K562 (cell line): ENCODE data around the gene PMM1. TPM values are rescaled to one million over a fixed set of nuclear protein-coding genes. Genes with fewer than 3 reads are reported as not detected.

Source experiments
- STAG1 ChIP-seq: sonication (generic); formaldehyde crosslinking; IDR thresholded peaks from 2 replicates; pipeline ENCODE4 v1.5.0; 2020; ENCODE audit warnings: missing genetic modification reagents, borderline replicate concordance
- ZNF12 ChIP-seq: sonication (generic); formaldehyde crosslinking; IDR thresholded peaks from 2 replicates; pipeline ENCODE4 v1.4.0; 2020; ENCODE audit warnings: mild to moderate bottlenecking, missing genetic modification reagents
- ZNF165 ChIP-seq: fragments of 250-450 bp; sonication (Bioruptor Pico); IDR thresholded peaks from 2 replicates; pipeline ENCODE4 v1.4.0; 2020; ENCODE audit warnings: borderline replicate concordance
- ZNF277 ChIP-seq: fragments of 250-450 bp; sonication (Bioruptor Pico); IDR thresholded peaks from 2 replicates; pipeline ENCODE4 v1.8.0; 2022; ENCODE audit warnings: inconsistent platforms, mild to moderate bottlenecking, moderate library complexity, borderline replicate concordance
- ZNF384 ChIP-seq: IDR thresholded peaks from 2 replicates; pipeline ENCODE4 v1.6.1; 2012; ENCODE audit warnings: low read depth, low read length, improper control_type of control experiment
- ZNF707 ChIP-seq: fragments of 250-450 bp; sonication (Bioruptor Pico); conservative IDR thresholded peaks from 2 replicates; pipeline ENCODE4 v1.8.0; 2022; ENCODE audit warnings: inconsistent platforms, mild to moderate bottlenecking, moderate library complexity
- ZNF75A ChIP-seq: fragments of 450-650 bp; formaldehyde crosslinking; IDR thresholded peaks from 2 replicates; pipeline ENCODE4 v1.4.0; 2020; ENCODE audit warnings: mild to moderate bottlenecking
- polyA plus RNA-seq, 8 experiments: library from polyadenylated mRNA; depleted of rRNA in 4 of 8; stranded (reverse) in 5 of 8; unstranded in 3 of 8; fragments of >200 nt; fragmentation: Nextera tagmentation in 2 of 8; fragmentation: Illumina TruSeq in 1 of 8; extraction: Ambion mirVana in 2 of 8; extraction: Trizol in 1 of 8; gene quantifications; 2 replicates each; pipeline versions ENCODE4 v1.2.1 to v1.2.3, GENCODE V29; 2011 to 2014; ENCODE audit warnings: inconsistent platforms in 1 of 8, missing spikeins in 1 of 8
- total RNA-seq, 7 experiments: library from RNA; depleted of rRNA in 6 of 7; stranded (reverse); fragments of >200 nt in 6 of 7; fragmentation: Illumina TruSeq in 2 of 7; extraction: Trizol in 2 of 7; gene quantifications; 2 replicates each; pipeline versions ENCODE4 v1.2.1 to v1.2.3, GENCODE V29; 2011 to 2021; ENCODE audit warnings: low replicate concordance in 1 of 7
- TF ChIP-seq, protein P1 (sequence below): sonication (generic); formaldehyde crosslinking; IDR thresholded peaks from 2 replicates; pipeline ENCODE4 v1.8.0; 2022; ENCODE audit warnings: mild to moderate bottlenecking, missing genetic modification reagents, borderline replicate concordance
- TF ChIP-seq, protein P2 (sequence below), 2 experiments: IDR thresholded peaks; 2 replicates each; pipeline ENCODE4 v1.6.1; 2012; ENCODE audit warnings: improper control_type of control experiment in 2 of 2, low read depth in 2 of 2, low read length in 2 of 2, borderline replicate concordance in 1 of 2
- TF ChIP-seq, protein P3 (sequence below): sonication (generic); formaldehyde crosslinking; IDR thresholded peaks from 2 replicates; pipeline ENCODE4 v1.8.0; 2022; ENCODE audit warnings: mild to moderate bottlenecking, missing genetic modification reagents
- TF ChIP-seq, protein P4 (sequence below): sonication (generic); formaldehyde crosslinking; IDR thresholded peaks from 2 replicates; pipeline ENCODE4 v1.8.0; 2023; ENCODE audit warnings: mild to moderate bottlenecking, missing genetic modification reagents

PMM1 gene
- total and polyA plus RNA-seq, 9 of the 15 experiments (the other 6 are each of a cell fraction or from before 2014, with no cell fraction given), result 10.2 to 31.7 (median 20.3) TPM

- TF ChIP-seq, protein P1, sequence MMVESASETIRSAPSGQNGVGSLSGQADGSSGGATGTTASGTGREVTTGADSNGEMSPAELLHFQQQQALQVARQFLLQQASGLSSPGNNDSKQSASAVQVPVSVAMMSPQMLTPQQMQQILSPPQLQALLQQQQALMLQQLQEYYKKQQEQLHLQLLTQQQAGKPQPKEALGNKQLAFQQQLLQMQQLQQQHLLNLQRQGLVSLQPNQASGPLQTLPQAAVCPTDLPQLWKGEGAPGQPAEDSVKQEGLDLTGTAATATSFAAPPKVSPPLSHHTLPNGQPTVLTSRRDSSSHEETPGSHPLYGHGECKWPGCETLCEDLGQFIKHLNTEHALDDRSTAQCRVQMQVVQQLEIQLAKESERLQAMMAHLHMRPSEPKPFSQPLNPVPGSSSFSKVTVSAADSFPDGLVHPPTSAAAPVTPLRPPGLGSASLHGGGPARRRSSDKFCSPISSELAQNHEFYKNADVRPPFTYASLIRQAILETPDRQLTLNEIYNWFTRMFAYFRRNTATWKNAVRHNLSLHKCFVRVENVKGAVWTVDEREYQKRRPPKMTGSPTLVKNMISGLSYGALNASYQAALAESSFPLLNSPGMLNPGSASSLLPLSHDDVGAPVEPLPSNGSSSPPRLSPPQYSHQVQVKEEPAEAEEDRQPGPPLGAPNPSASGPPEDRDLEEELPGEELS (CRISPR knock-in tag), result 0 out of 2 replicates have a peak, but pooled peaks have one; percentile 40
- TF ChIP-seq ZNF384 (no peak), ZNF165 (no peak), ZNF12 (CRISPR knock-in tag) (no peak), ZNF75A (CRISPR knock-in tag) (no peak), ZNF707 (CRISPR knock-in tag) (no peak), ZNF277 (CRISPR knock-in tag) (no peak), STAG1 (no peak)
- TF ChIP-seq, protein P2, sequence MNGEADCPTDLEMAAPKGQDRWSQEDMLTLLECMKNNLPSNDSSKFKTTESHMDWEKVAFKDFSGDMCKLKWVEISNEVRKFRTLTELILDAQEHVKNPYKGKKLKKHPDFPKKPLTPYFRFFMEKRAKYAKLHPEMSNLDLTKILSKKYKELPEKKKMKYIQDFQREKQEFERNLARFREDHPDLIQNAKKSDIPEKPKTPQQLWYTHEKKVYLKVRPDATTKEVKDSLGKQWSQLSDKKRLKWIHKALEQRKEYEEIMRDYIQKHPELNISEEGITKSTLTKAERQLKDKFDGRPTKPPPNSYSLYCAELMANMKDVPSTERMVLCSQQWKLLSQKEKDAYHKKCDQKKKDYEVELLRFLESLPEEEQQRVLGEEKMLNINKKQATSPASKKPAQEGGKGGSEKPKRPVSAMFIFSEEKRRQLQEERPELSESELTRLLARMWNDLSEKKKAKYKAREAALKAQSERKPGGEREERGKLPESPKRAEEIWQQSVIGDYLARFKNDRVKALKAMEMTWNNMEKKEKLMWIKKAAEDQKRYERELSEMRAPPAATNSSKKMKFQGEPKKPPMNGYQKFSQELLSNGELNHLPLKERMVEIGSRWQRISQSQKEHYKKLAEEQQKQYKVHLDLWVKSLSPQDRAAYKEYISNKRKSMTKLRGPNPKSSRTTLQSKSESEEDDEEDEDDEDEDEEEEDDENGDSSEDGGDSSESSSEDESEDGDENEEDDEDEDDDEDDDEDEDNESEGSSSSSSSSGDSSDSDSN (IDR thresholded peaks at IDR 0.05; ENCODE audit: borderline replicate concordance in 1 of 2, low read depth in 2 of 2, low read length in 2 of 2), result 0 out of 4 replicates have a peak, but pooled peaks of 1 of the 2 experiments have one; percentile 26
- TF ChIP-seq, protein P3, sequence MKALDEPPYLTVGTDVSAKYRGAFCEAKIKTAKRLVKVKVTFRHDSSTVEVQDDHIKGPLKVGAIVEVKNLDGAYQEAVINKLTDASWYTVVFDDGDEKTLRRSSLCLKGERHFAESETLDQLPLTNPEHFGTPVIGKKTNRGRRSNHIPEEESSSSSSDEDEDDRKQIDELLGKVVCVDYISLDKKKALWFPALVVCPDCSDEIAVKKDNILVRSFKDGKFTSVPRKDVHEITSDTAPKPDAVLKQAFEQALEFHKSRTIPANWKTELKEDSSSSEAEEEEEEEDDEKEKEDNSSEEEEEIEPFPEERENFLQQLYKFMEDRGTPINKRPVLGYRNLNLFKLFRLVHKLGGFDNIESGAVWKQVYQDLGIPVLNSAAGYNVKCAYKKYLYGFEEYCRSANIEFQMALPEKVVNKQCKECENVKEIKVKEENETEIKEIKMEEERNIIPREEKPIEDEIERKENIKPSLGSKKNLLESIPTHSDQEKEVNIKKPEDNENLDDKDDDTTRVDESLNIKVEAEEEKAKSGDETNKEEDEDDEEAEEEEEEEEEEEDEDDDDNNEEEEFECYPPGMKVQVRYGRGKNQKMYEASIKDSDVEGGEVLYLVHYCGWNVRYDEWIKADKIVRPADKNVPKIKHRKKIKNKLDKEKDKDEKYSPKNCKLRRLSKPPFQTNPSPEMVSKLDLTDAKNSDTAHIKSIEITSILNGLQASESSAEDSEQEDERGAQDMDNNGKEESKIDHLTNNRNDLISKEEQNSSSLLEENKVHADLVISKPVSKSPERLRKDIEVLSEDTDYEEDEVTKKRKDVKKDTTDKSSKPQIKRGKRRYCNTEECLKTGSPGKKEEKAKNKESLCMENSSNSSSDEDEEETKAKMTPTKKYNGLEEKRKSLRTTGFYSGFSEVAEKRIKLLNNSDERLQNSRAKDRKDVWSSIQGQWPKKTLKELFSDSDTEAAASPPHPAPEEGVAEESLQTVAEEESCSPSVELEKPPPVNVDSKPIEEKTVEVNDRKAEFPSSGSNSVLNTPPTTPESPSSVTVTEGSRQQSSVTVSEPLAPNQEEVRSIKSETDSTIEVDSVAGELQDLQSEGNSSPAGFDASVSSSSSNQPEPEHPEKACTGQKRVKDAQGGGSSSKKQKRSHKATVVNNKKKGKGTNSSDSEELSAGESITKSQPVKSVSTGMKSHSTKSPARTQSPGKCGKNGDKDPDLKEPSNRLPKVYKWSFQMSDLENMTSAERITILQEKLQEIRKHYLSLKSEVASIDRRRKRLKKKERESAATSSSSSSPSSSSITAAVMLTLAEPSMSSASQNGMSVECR (CRISPR knock-in tag), result no peak
- TF ChIP-seq, protein P4, sequence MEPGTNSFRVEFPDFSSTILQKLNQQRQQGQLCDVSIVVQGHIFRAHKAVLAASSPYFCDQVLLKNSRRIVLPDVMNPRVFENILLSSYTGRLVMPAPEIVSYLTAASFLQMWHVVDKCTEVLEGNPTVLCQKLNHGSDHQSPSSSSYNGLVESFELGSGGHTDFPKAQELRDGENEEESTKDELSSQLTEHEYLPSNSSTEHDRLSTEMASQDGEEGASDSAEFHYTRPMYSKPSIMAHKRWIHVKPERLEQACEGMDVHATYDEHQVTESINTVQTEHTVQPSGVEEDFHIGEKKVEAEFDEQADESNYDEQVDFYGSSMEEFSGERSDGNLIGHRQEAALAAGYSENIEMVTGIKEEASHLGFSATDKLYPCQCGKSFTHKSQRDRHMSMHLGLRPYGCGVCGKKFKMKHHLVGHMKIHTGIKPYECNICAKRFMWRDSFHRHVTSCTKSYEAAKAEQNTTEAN (CRISPR knock-in tag), result no peak
Measured at GRCh38 chr22:41620589-41621098, 31.0 kb upstream of the PMM1 start, which contains the start of gene DESI1 (continued).
